HUES48 (cell line): Measurements from ENCODE around the gene RNASEH1.
"Not testable (repeated sequence)": the region's sequence is repeated elsewhere in the genome, so short reads cannot be mapped to it uniquely, and the experiment has no call there.

Experiments
- H3K27ac ChIP-seq: one replicate; pipeline ENCODE4 v1.7.0; 2013; ENCODE audit warnings: low read depth, low read length, inconsistent platforms
- H3K27me3 ChIP-seq: 2 replicates; pipeline ENCODE4 v1.6.1; 2013; ENCODE audit warnings: mild to moderate bottlenecking, low read length; ENCODE audit not compliant: control insufficient read depth, insufficient read depth
- H3K36me3 ChIP-seq: 2 replicates; pipeline ENCODE4 v1.6.1; 2013; ENCODE audit warnings: low read length; ENCODE audit not compliant: control insufficient read depth, insufficient read depth
- H3K4me1 ChIP-seq: 2 replicates; pipeline ENCODE4 v1.6.1; 2013; ENCODE audit warnings: mild to moderate bottlenecking, low read length; ENCODE audit not compliant: control insufficient read depth, insufficient read depth
- H3K4me3 ChIP-seq: 2 replicates; pipeline ENCODE4 v1.5.1; 2013; ENCODE audit warnings: mild to moderate bottlenecking, low read depth, low read length
- H3K9ac ChIP-seq: 2 replicates; pipeline ENCODE4 v1.6.1; 2013; ENCODE audit warnings: mild to moderate bottlenecking, low read depth, low read length, moderate library complexity
- H3K9me3 ChIP-seq: 2 replicates; pipeline ENCODE4 v1.6.1; 2013; ENCODE audit warnings: low read length; ENCODE audit not compliant: control insufficient read depth, insufficient read depth

RNASEH1 gene

DNA sequence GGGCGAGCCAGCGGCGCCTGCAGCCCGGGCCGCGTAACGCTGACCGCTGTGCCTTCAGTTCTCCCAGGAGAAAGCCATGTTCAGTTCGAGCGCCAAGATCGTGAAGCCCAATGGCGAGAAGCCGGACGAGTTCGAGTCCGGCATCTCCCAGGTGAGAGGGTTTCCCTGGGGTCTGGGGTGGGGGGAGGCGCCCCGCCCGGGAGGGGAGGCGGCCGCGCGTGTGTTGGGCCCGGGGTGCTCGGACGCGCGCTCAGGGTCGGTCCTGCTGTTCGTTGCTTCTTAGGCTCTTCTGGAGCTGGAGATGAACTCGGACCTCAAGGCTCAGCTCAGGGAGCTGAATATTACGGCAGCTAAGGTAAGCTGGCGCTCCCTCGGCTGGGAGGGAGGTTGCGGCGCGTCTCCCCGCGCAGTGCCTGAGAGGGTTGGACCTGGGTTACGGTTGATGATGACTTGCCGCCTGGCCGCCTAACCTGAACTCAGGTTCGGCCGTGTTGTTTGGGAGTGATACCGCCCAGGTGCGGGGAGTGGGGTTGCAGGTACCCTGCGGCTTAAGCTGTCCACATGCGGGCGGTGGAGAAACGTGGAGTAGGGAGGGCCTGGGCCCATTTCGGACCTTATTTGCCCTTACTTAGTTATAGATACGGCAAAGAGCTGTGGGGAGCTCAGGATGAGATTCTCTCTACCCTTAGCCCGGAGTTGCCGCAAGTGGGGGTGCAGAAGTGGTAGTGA is 17.6 kb upstream of the RNASEH1 start:
- H3K9me3 ChIP-seq: no peaks in the 10 kb centered on the region
- H3K4me1 ChIP-seq: peaks cover 20% of the 10 kb centered on the region
- H3K4me3 ChIP-seq: peak overlapping the region; percentile 98
- H3K27ac ChIP-seq: peak overlapping the region; percentile 95
- H3K27me3 ChIP-seq: no peaks in the 10 kb centered on the region
- peak overlapping the region; percentile 98 for H3K9ac ChIP-seq
- peaks cover 49% of the 10 kb centered on the region for H3K36me3 ChIP-seq

DNA sequence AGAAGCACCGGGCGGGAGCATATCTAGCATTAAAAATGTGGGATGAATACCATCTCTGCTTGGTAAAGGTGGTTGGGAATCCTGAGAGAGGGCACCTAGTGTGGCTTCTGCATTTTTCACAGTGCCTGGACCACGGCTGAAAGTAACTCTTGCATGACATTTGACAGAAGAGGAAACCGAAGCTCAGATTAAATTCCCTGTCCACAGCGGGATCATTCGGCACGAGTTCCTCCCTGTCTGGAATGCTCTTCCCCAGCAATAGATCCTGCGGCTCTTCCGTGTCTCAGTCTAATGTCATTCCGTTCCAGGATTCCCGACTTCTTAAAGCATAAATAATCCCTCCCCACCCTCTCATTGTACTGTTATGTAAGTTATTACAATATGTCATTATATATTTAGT is 16.0 kb upstream of the RNASEH1 start:
- peaks cover 20% of the 10 kb centered on the region for H3K4me1 ChIP-seq
- H3K27ac ChIP-seq: no peak overlapping the region
- H3K9ac ChIP-seq: no peak overlapping the region
- no peaks in the 10 kb centered on the region for H3K9me3 ChIP-seq
- no peaks in the 10 kb centered on the region for H3K27me3 ChIP-seq
- H3K36me3 ChIP-seq: peaks cover 34% of the 10 kb centered on the region
- H3K4me3 ChIP-seq: no peak overlapping the region; the same call in 1 of the 2 replicates

DNA sequence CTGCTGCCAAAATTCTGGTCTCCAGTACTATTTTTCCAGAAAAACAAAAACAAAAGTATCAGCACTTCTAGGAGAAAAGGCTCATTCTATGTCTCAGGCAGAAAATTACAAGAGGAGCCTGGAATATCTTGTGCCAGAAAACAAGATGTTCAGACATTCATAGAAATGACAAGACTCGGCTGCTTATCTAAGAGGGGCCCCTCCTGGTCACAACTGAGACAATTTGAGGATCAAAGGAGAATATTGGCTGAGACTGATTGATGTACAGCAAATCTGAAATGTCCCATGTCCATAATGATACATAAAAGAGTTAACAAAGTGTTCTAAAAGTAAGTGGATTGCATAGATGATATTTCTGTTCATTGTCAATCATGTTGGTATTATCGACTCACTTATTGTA is 14.5 kb upstream of the RNASEH1 start:
- H3K27me3 ChIP-seq: no peaks in the 10 kb centered on the region

DNA sequence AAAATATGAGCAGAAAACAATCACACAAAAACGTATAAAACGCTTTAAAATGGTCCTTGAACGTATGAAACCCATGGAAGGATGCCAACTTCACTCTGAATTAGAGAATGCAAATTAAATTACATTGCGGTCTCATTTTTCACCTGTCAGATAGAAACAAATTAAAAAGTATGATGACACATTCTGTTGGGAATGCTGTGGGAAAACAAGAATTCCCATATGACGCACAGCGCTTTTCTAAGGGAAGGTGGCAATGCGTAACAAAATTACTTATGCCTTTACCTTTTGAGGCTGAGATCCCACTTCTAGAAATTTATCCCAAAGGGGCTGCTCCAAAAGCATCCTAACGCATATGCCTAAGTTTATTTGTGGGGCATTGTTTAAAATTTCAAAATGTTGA is 13.2 kb upstream of the RNASEH1 start:
- Histone ChIP-seq H3K4me1 (peaks cover 3% of the 10 kb centered on the region; the same call in 1 of the 2 replicates), H3K36me3 (peaks cover 5% of the 10 kb centered on the region), H3K9ac (no peak overlapping the region), H3K4me3 (no peak overlapping the region), H3K9me3 (no peaks in the 10 kb centered on the region), H3K27ac (no peak overlapping the region), H3K27me3 (no peaks in the 10 kb centered on the region)

More for the DNA sequence above, 14.5 kb upstream of the RNASEH1 start:
- H3K36me3 ChIP-seq: peaks cover 19% of the 10 kb centered on the region
- no peak overlapping the region for H3K4me3 ChIP-seq
- peaks cover 14% of the 10 kb centered on the region for H3K4me1 ChIP-seq
- no peak overlapping the region for H3K9ac ChIP-seq
- no peak overlapping the region for H3K27ac ChIP-seq
- no peaks in the 10 kb centered on the region for H3K9me3 ChIP-seq

DNA sequence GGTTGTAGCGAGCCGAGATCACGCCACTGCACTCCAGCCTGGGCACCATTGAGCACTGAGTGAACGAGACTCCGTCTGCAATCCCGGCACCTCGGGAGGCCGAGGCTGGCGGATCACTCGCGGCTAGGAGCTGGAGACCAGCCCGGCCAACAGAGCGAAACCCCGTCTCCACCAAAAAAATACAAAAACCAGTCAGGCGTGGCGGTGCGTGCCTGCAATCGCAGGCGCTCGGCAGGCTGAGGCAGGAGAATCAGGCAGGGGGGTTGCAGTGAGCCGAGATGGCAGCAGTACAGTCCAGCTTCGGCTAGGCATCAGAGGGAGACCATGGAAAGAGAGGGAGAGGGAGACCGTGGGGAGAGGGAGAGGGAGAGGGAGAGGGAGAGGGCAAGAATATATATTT is 11.5 kb upstream of the RNASEH1 start:
- not testable (repeated sequence) for H3K4me1 ChIP-seq, H3K9me3 ChIP-seq, H3K4me3 ChIP-seq, H3K36me3 ChIP-seq, H3K27ac ChIP-seq, H3K27me3 ChIP-seq, H3K9ac ChIP-seq

DNA sequence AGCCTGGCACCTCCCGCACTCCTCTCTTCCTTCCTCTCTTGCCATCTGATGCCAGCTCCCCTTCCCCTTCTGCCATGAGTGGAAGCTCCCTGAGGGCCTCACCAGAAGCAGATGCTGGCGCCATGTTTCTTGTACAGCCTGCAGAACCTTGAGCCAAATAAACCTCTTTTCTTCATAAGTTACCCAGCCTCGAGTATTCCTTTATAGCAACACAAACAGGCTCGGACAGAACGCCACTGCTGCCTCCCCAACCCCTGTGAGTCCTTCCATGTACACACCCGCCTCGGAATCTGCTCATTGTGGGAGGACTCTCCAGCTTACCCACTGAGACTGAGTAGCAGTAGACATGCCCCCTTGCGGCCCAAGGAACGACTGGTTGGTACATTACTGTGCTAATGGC is 8.7 kb upstream of the RNASEH1 start:
- Histone ChIP-seq H3K4me1 (no peaks in the 10 kb centered on the region), H3K9me3 (no peaks in the 10 kb centered on the region), H3K4me3 (no peak overlapping the region), H3K9ac (no peak overlapping the region), H3K27me3 (no peaks in the 10 kb centered on the region), H3K36me3 (peaks cover 8% of the 10 kb centered on the region; the same call in 1 of the 2 replicates), H3K27ac (no peak overlapping the region)

GRCh38 chr2:3565117-3565516 is 7.0 kb upstream of the RNASEH1 start:
- Histone ChIP-seq H3K36me3 (peaks cover 19% of the 10 kb centered on the region), H3K4me1 (no peaks in the 10 kb centered on the region), H3K4me3 (no peak overlapping the region), H3K27ac (no peak overlapping the region), H3K27me3 (no peaks in the 10 kb centered on the region), H3K9ac (no peak overlapping the region), H3K9me3 (no peaks in the 10 kb centered on the region)

- Histone ChIP-seq H3K27me3 (no peaks in the 10 kb centered on the region), H3K36me3 (peaks cover 21% of the 10 kb centered on the region), H3K4me3 (no peak overlapping the region), H3K9ac (no peak overlapping the region), H3K27ac (no peak overlapping the region), H3K4me1 (peaks cover 4% of the 10 kb centered on the region; the same call in 1 of the 2 replicates), H3K9me3 (no peaks in the 10 kb centered on the region)
Observed at GRCh38 chr2:3563521-3563976, 5.4 kb upstream of the RNASEH1 start.

DNA sequence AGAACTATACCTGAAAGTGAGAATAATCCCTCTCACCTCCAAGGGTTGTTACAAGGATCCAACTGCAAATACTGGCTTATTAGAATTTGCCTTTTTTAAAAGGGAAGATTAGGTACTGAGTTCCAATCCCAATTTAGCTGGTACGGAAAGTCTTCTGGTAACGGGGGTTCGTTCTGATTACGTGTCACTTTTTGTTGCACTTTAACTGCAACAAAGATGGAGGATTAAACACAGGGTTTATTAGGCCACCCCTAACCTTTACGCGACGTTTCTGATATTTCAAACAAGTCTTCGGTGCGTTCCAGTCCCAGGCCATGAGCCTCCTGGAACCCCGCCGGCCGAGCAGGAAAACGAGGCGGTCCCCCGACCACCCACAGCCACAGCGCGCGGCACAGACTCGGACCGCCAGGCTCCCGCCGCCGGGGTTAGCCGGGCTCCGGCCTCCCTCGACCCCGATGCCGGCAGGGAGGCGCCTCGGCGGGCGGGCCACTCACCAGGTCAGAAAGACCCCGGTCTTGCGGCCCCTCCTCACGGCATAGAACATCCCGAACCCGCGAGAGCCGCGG is 411 bp downstream of the RNASEH1 start:
- Histone ChIP-seq H3K9ac (peak overlapping the region; percentile 94), H3K27me3 (no peaks in the 10 kb centered on the region), H3K4me3 (peak overlapping the region; percentile 90), H3K36me3 (peaks cover 61% of the 10 kb centered on the region), H3K27ac (peak overlapping the region; percentile 97), H3K9me3 (no peaks in the 10 kb centered on the region), H3K4me1 (peaks cover 4% of the 10 kb centered on the region; the same call in 1 of the 2 replicates)

GRCh38 chr2:3553946-3554345 is 4.2 kb downstream of the RNASEH1 start:
- Histone ChIP-seq H3K9ac (no peak overlapping the region), H3K4me1 (no peaks in the 10 kb centered on the region), H3K27ac (no peak overlapping the region), H3K27me3 (no peaks in the 10 kb centered on the region), H3K4me3 (no peak overlapping the region), H3K36me3 (peaks cover 75% of the 10 kb centered on the region), H3K9me3 (no peaks in the 10 kb centered on the region)

DNA sequence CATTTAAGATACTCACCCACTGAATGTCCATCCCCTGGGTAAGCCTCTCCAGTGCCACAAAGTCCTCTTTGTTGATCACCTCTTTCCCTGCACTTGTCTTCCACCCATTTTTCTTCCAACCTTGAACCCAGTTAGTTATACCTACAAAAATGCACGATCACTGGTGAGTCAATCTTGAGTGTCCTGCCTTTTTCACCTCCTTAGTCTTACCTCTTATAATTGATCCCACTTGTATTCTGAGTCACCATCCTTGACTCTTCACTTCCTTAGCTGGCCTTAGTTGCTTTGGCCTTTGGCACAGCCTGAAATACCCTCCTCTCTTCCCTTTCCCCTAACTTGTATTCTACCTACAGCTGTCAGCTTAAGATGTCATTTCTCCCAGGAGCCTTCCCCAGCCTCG is 10.2 kb downstream of the RNASEH1 start:
- H3K9me3 ChIP-seq: no peaks in the 10 kb centered on the region
- H3K4me1 ChIP-seq: no peaks in the 10 kb centered on the region
- no peaks in the 10 kb centered on the region for H3K27me3 ChIP-seq
- H3K9ac ChIP-seq: no peak overlapping the region
- H3K27ac ChIP-seq: no peak overlapping the region
- peaks cover 95% of the 10 kb centered on the region for H3K36me3 ChIP-seq
- no peak overlapping the region for H3K4me3 ChIP-seq
